Stomach (tissue), 9 donors: ENCODE data around the gene FUT8. TPM values are rescaled to one million over a fixed set of nuclear protein-coding genes. Genes with fewer than 3 reads are reported as not detected.

ENCODE experiments used
- DNase-seq, 2 donors: peaks; one replicate each; pipeline versions ENCODE4 v3.0.0 to v3.0.0-alpha.2; 2013 to 2019
- H3K27ac ChIP-seq, 5 donors: fragments of 200-600 bp in 4 of 5; sonication (generic) in 4 of 5; one replicate each; pipeline ENCODE4 v1.5.1; 2013 to 2019; ENCODE audit warnings: mild to moderate bottlenecking in 1 of 5, moderate library complexity in 1 of 5
- H3K27me3 ChIP-seq, 3 donors: fragments of 200-600 bp; sonication (generic); one replicate each; pipeline ENCODE4 v1.5.1; 2017 to 2019; ENCODE audit warnings: mixed run types in 1 of 3
- H3K36me3 ChIP-seq, 4 donors: fragments of 200-600 bp; sonication (generic); 1 replicate in 3 of 4; 2 replicates in 1 of 4; pipeline ENCODE4 v1.5.1; 2016 to 2019
- H3K4me1 ChIP-seq, 4 donors: fragments of 200-600 bp; sonication (generic); one replicate each; pipeline ENCODE4 v1.5.1; 2016 to 2019
- H3K4me3 ChIP-seq, 4 donors: fragments of 200-600 bp; sonication (generic) in 3 of 4; one replicate each; pipeline ENCODE4 v1.5.1; 2016 to 2019; ENCODE audit warnings: mild to moderate bottlenecking in 1 of 4
- H3K9me3 ChIP-seq, 4 donors: fragments of 200-600 bp; sonication (generic); one replicate each; pipeline ENCODE4 v1.5.1; 2016 to 2019
- CTCF ChIP-seq, 7 experiments: fragments of 450-650 bp in 4 of 7; fragments of 200-600 bp in 3 of 7; sonication (generic) in 3 of 7; IDR thresholded peaks; one replicate each; pipeline ENCODE4 v1.5.1; 2016 to 2019; ENCODE audit warnings: antibody characterized with exemption in 7 of 7, control low read depth in 2 of 7, mild to moderate bottlenecking in 1 of 7
- EP300 ChIP-seq: sonication (generic); formaldehyde crosslinking; IDR thresholded peaks from one replicate; pipeline ENCODE4 v1.6.1; 2017; ENCODE audit warnings: antibody characterized with exemption
- POLR2A ChIP-seq, 4 donors: fragments of 450-650 bp; IDR thresholded peaks; one replicate each; pipeline ENCODE4 v1.6.1; 2016; ENCODE audit warnings: antibody characterized with exemption in 4 of 4, control low read depth in 2 of 4, mild to moderate bottlenecking in 1 of 4, moderate library complexity in 1 of 4
- POLR2AphosphoS5 ChIP-seq, 3 donors: sonication (generic); formaldehyde crosslinking; IDR thresholded peaks; one replicate each; pipeline ENCODE4 v1.6.1; 2016; ENCODE audit warnings: antibody characterized with exemption in 3 of 3
- WGBS, 5 donors: extraction: QIAGEN DNeasy Blood & Tissue Kit in 3 of 5; methylation state at CpG; one replicate each; pipeline versions ENCODE4 v1.1.5 to v1.1.7; 2013 to 2018; 5-methylcytosine and 5-hydroxymethylcytosine counted together
- intact Hi-C: fragments of 100-400 bp; cut with DNase I; formaldehyde crosslinking; loops from one replicate; pipeline ENCODE4 v1.15.1; 2023; ENCODE audit warnings: low total_unique reads
- polyA plus RNA-seq, 3 donors: library from polyadenylated mRNA; stranded (reverse); fragments of 200-250 nt; gene quantifications; one replicate each; pipeline ENCODE4 v1.2.3, GENCODE V29; 2013
- total RNA-seq, 5 donors: library from RNA; depleted of rRNA; stranded (reverse); fragments of >200 nt; gene quantifications; one replicate each; pipeline versions ENCODE4 v1.1.0 to v1.2.3, GENCODE V29; 2014 to 2016
- donor health status: healthy with polysubstance abuse.
- donor health status: Bipolar disorder and iron deficiency.
- donor health status: healthy.

FUT8 gene
- total and polyA plus RNA-seq, 8 donors = 17.4 to 175 (median 36.7) TPM

GRCh38 chr14:65392296-65392695 is 20.2 kb upstream of the FUT8 start:
- H3K9me3 ChIP-seq = peaks cover 7 to 20% (median 15%) of the 10 kb centered on the region in 4 donors
- no peak overlapping the region for H3K27ac ChIP-seq
- 45 to 59% (median 51%) methylated on average over 4 of the region's 4 CpGs for WGBS, 5 donors
- H3K27me3 ChIP-seq = no peaks in the 10 kb centered on the region
- no peak overlapping the region for H3K4me3 ChIP-seq
- no peaks in the 10 kb centered on the region for H3K4me1 ChIP-seq
- intact Hi-C loops = no loop called here
- DNase-seq = peak in 1 of 2 donors; percentile 30
- H3K36me3 ChIP-seq = peaks cover 0 to 8% (median 0%) of the 10 kb centered on the region in 4 donors
- TF ChIP-seq CTCF (IDR thresholded peaks at IDR 0.05) = no peak
- TF ChIP-seq EP300 = no peak
- no peak for TF ChIP-seq POLR2A (IDR thresholded peaks at IDR 0.05)
- no peak for TF ChIP-seq POLR2AphosphoS5 (IDR thresholded peaks at IDR 0.05)

GRCh38 chr14:65396082-65396910 is 16.2 kb upstream of the FUT8 start:
- no peak overlapping the region for H3K4me3 ChIP-seq
- WGBS, 5 donors = 69 to 81% (median 72%) methylated on average over 5 of the region's 5 CpGs
- DNase-seq = no peak
- no peak overlapping the region for H3K27ac ChIP-seq
- peaks cover 7 to 20% (median 15%) of the 10 kb centered on the region in 4 donors for H3K9me3 ChIP-seq
- TF ChIP-seq POLR2A (IDR thresholded peaks at IDR 0.05) (no peak), CTCF (IDR thresholded peaks at IDR 0.05) (no peak), EP300 (no peak), POLR2AphosphoS5 (IDR thresholded peaks at IDR 0.05) (no peak)
- no peaks in the 10 kb centered on the region for H3K27me3 ChIP-seq
- H3K36me3 ChIP-seq = peaks cover 0 to 8% (median 0%) of the 10 kb centered on the region in 4 donors
- intact Hi-C loops = no loop called here
- H3K4me1 ChIP-seq = no peaks in the 10 kb centered on the region

DNA sequence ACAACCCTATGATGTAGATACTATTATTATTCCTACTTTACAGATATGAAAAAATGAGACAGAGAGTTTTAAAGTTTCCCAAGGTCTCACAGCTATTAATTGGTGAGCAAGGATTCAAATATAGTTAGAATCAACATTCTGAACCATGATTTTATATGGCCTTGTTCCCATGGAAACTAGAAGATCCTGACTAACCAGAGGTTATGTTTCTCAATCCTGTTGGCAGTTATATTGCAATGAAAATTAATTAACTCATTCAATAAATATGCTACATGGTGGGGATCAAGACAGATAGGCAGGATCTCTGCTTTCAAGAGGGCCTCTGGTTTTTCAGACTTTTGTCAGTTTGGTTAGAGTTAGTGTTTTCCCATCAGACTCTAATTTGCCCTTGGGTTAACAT is 9.3 kb upstream of the FUT8 start:
- intact Hi-C loops = no loop called here
- no peak for DNase-seq
- no peaks in the 10 kb centered on the region for H3K4me1 ChIP-seq
- H3K27ac ChIP-seq = no peak overlapping the region
- no peaks in the 10 kb centered on the region for H3K36me3 ChIP-seq
- no peaks in the 10 kb centered on the region for H3K27me3 ChIP-seq
- no peak for TF ChIP-seq POLR2AphosphoS5 (IDR thresholded peaks at IDR 0.05)
- TF ChIP-seq CTCF (IDR thresholded peaks at IDR 0.05) = no peak
- TF ChIP-seq POLR2A (IDR thresholded peaks at IDR 0.05) = no peak
- no peak for TF ChIP-seq EP300
- no peak overlapping the region for H3K4me3 ChIP-seq
- no peaks in the 10 kb centered on the region for H3K9me3 ChIP-seq

- no peak for TF ChIP-seq EP300
- TF ChIP-seq CTCF (IDR thresholded peaks at IDR 0.05) = no peak
- TF ChIP-seq POLR2AphosphoS5 (IDR thresholded peaks at IDR 0.05) = no peak
- TF ChIP-seq POLR2A (IDR thresholded peaks at IDR 0.05) = no peak
- peaks cover 0 to 16% (median 9%) of the 10 kb centered on the region in 4 donors for H3K4me1 ChIP-seq
- H3K9me3 ChIP-seq = no peaks in the 10 kb centered on the region
- DNase-seq = no peak
- H3K27me3 ChIP-seq = no peaks in the 10 kb centered on the region
- H3K36me3 ChIP-seq = no peaks in the 10 kb centered on the region
- no peak overlapping the region for H3K4me3 ChIP-seq
- peak overlapping the region in 1 of 5 donors; percentile 4 for H3K27ac ChIP-seq
- intact Hi-C loops = no loop called here
- 40 to 62% (median 56%) methylated on average over 3 of the region's 3 CpGs for WGBS, 5 donors
Measured at GRCh38 chr14:65408113-65408512, 4.4 kb upstream of the FUT8 start.
